Hepatocyte (in vitro differentiated cells): ENCODE measurements around the gene EPHB3. TPM values are rescaled to one million over a fixed set of nuclear protein-coding genes. Genes with fewer than 3 reads are reported as not detected.

Source experiments
- DNase-seq: peaks from one replicate; pipeline ENCODE4 v3.0.0-alpha.2; 2016; ENCODE audit warnings: low spot score
- H2AFZ ChIP-seq: fragments of 200-600 bp; sonication (generic); 2 replicates; pipeline ENCODE4 v1.6.0; 2016; ENCODE audit warnings: antibody characterized with exemption, mild to moderate bottlenecking
- H3K27ac ChIP-seq: fragments of 200-600 bp; sonication (generic); 2 replicates; pipeline ENCODE4 v1.5.1; 2016; ENCODE audit warnings: mild to moderate bottlenecking
- H3K27me3 ChIP-seq: fragments of 200-600 bp; sonication (generic); 2 replicates; pipeline ENCODE4 v1.6.1; 2016
- H3K36me3 ChIP-seq: fragments of 200-600 bp; sonication (generic); replicated peaks from 2 replicates; pipeline ENCODE4 v1.5.1; 2016; ENCODE audit warnings: low read depth; ENCODE audit not compliant: insufficient read depth
- H3K4me1 ChIP-seq: fragments of 200-600 bp; sonication (generic); 2 replicates; pipeline ENCODE4 v1.5.1; 2016; ENCODE audit warnings: mild to moderate bottlenecking, moderate library complexity; ENCODE audit not compliant: insufficient read depth
- H3K4me2 ChIP-seq: fragments of 200-600 bp; sonication (generic); 2 replicates; pipeline ENCODE4 v1.6.0; 2016
- H3K4me3 ChIP-seq: fragments of 200-600 bp; sonication (generic); 2 replicates; pipeline ENCODE4 v1.5.1; 2016; ENCODE audit warnings: mild to moderate bottlenecking
- H3K79me2 ChIP-seq: fragments of 200-600 bp; sonication (generic); 2 replicates; pipeline ENCODE4 v1.6.0; 2017; ENCODE audit warnings: mild to moderate bottlenecking
- H3K9me2 ChIP-seq: fragments of 200-600 bp; sonication (generic); replicated peaks from 2 replicates; pipeline ENCODE4 v1.6.0; 2017; ENCODE audit warnings: mild to moderate bottlenecking; ENCODE audit not compliant: insufficient read depth
- H3K9me3 ChIP-seq: fragments of 200-600 bp; sonication (generic); 2 replicates; pipeline ENCODE4 v1.5.1; 2016; ENCODE audit warnings: low read depth, mild to moderate bottlenecking
- H4K20me1 ChIP-seq: fragments of 200-600 bp; sonication (generic); 2 replicates; pipeline ENCODE4 v1.6.0; 2016; ENCODE audit warnings: mild to moderate bottlenecking; ENCODE audit not compliant: insufficient read depth, poor library complexity, severe bottlenecking
- CTCF ChIP-seq: fragments of 200-600 bp; sonication (generic); IDR thresholded peaks from 2 replicates; pipeline ENCODE4 v1.5.1; 2016; ENCODE audit warnings: antibody characterized with exemption, mild to moderate bottlenecking; ENCODE audit not compliant: poor library complexity
- EZH2 ChIP-seq: fragments of 200-600 bp; sonication (generic); IDR thresholded peaks from 2 replicates; pipeline ENCODE4 v1.6.1; 2016; ENCODE audit warnings: antibody characterized with exemption, mild to moderate bottlenecking, borderline replicate concordance
- EZH2phosphoT487 ChIP-seq: fragments of 200-600 bp; sonication (generic); IDR thresholded peaks from one replicate; pipeline ENCODE4 v1.6.1; 2018; ENCODE audit warnings: antibody characterized with exemption, mild to moderate bottlenecking, low read depth, moderate library complexity; ENCODE audit not compliant: unreplicated experiment, severe bottlenecking
- WGBS: methylation state at CpG from one replicate; pipeline ENCODE4 v1.1.6; 2016; ENCODE audit warnings: low lambda C conversion rate; ENCODE audit errors: missing lambda C conversion rate; 5-methylcytosine and 5-hydroxymethylcytosine counted together
- polyA plus RNA-seq: library from polyadenylated mRNA; unstranded; fragments of >200 nt; fragmentation: Nextera tagmentation; extraction: Ambion mirVana; gene quantifications from 2 replicates; pipeline ENCODE4 v1.2.1, GENCODE V29; 2016
- total RNA-seq: library from RNA; depleted of rRNA; stranded (reverse); fragments of >200 nt; gene quantifications from 2 replicates; pipeline ENCODE4 v1.2.3, GENCODE V29; 2014

The EPHB3 gene
- total and polyA plus RNA-seq, 2 experiments from 2014 or later = 11.0 to 22.0 TPM

GRCh38 chr3:184590795-184591194 is 29.2 kb downstream of the EPHB3 start:
- H4K20me1 ChIP-seq = no peaks in the 10 kb centered on the region
- no peaks in the 10 kb centered on the region for H3K79me2 ChIP-seq
- peak overlapping the region; percentile 44 for H3K27ac ChIP-seq
- no peak overlapping the region for H3K4me3 ChIP-seq
- no peaks in the 10 kb centered on the region for H3K9me3 ChIP-seq
- 59% methylated on average over 6 of the region's 6 CpGs for WGBS
- no peaks in the 10 kb centered on the region for H3K27me3 ChIP-seq
- H3K4me2 ChIP-seq = no peak overlapping the region
- no peak overlapping the region for H2AFZ ChIP-seq
- no peaks in the 10 kb centered on the region for H3K36me3 ChIP-seq
- no peak for DNase-seq
- no peak for TF ChIP-seq EZH2phosphoT487
- no peak for TF ChIP-seq CTCF
- no peak for TF ChIP-seq EZH2
- no peaks in the 10 kb centered on the region for H3K9me2 ChIP-seq
- peaks cover 46% of the 10 kb centered on the region for H3K4me1 ChIP-seq

GRCh38 chr3:184591789-184592188 is 30.2 kb downstream of the EPHB3 start:
- Histone ChIP-seq H2AFZ (no peak overlapping the region), H3K4me3 (no peak overlapping the region), H3K4me1 (peaks cover 51% of the 10 kb centered on the region), H4K20me1 (no peaks in the 10 kb centered on the region), H3K27ac (peak overlapping the region; percentile 92), H3K79me2 (no peaks in the 10 kb centered on the region), H3K4me2 (no peak overlapping the region), H3K36me3 (no peaks in the 10 kb centered on the region), H3K9me3 (no peaks in the 10 kb centered on the region), H3K27me3 (no peaks in the 10 kb centered on the region), H3K9me2 (no peaks in the 10 kb centered on the region)
- WGBS = 93% methylated on average over 6 of the region's 6 CpGs
- no peak for DNase-seq
- no peak for TF ChIP-seq CTCF

GRCh38 chr3:184592371-184593219 is 31.0 kb downstream of the EPHB3 start:
- TF ChIP-seq EZH2 (no peak), EZH2phosphoT487 (no peak), CTCF (no peak)
- no peak overlapping the region for H3K4me3 ChIP-seq
- H3K4me1 ChIP-seq = peaks cover 51% of the 10 kb centered on the region
- WGBS = 37% methylated on average over 17 of the region's 17 CpGs
- peak overlapping the region; percentile 92 for H3K27ac ChIP-seq
- no peaks in the 10 kb centered on the region for H3K27me3 ChIP-seq
- no peaks in the 10 kb centered on the region for H3K9me2 ChIP-seq
- no peak overlapping the region for H2AFZ ChIP-seq
- H3K36me3 ChIP-seq = no peaks in the 10 kb centered on the region
- peak overlapping the region; percentile 66 for H3K4me2 ChIP-seq
- no peaks in the 10 kb centered on the region for H3K79me2 ChIP-seq
- no peaks in the 10 kb centered on the region for H4K20me1 ChIP-seq
- peak; percentile 69 for DNase-seq
- H3K9me3 ChIP-seq = no peaks in the 10 kb centered on the region
